ENCODE data around the gene MYRF. TPM values are rescaled to one million over a fixed set of nuclear protein-coding genes. Genes with fewer than 3 reads are reported as not detected.

MYRF gene
- total and polyA plus RNA-seq, 7 donors, result 0.01 to 0.24 (median 0.11) TPM; not detected in 1

DNA sequence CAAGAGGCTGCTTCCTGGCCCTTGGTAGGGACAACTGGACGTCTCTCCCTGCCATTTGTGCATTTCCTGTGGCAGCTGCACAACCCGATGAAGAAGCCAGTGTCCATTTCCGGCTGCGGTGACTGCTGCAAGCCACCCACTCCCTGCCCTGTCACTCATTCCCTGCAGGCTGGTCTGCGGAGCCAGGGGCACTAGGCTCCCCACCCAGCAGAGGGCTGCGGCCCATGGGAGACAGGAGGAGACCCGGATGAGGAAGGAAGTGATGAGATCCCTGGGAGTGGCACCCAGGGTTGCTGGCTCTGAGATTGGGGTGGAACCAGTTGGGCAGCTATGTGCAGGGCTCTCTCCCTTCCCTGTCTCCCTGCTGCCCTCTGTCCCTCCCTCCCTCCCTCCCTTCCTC is 10.0 kb upstream of the MYRF start:
- Histone ChIP-seq H3K27me3 (ENCODE audit: insufficient read depth in 3 of 3, low read length in 2 of 3) (no peaks in the 10 kb centered on the region), H3K9me3 (no peaks in the 10 kb centered on the region), H3K4me3 (no peak overlapping the region), H3K27ac (no peak overlapping the region), H3K4me1 (no peaks in the 10 kb centered on the region), H3K36me3 (ENCODE audit: insufficient read depth in 1 of 2, low read depth in 1 of 2) (peaks cover 0 to 29% of the 10 kb centered on the region in 2 donors)
- intact Hi-C loops (cut with DNase I), result no loop called here
- TF ChIP-seq CTCF (IDR thresholded peaks at IDR 0.05), result no peak
- 47 to 53% (median 49%) methylated on average over 7 of the region's 7 CpGs for WGBS, 3 donors
- DNase-seq, result no peak
- ATAC-seq, result no peak

GRCh38 chr11:61743486-61744095 is 8.8 kb upstream of the MYRF start:
- ATAC-seq, result no peak
- DNase-seq, result no peak
- intact Hi-C loops (cut with DNase I), result no loop called here

DNA sequence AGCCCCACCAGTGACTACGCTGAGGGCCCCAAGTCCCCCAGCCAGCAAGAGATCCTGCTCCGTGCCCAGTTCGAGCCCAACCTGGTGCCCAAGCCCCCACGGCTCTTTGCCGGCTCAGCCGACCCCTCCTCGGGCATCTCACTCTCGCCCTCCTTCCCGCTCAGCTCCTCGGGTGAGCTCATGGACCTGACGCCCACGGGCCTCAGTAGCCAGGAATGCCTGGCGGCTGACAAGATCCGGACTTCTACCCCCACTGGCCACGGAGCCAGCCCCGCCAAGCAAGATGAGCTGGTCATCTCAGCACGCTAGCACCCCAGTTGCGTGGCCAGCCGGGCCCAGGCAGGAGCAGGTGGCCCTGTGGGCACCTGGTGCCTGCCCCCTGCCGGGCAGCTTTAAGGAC is 8.3 kb upstream of the MYRF start:
- no peak overlapping the region for H3K4me3 ChIP-seq
- DNase-seq (no peak), ATAC-seq (no peak)
- intact Hi-C loops (cut with DNase I), result no loop called here
- no peak overlapping the region for H3K27ac ChIP-seq
- no peak for TF ChIP-seq CTCF (IDR thresholded peaks at IDR 0.05)
- no peaks in the 10 kb centered on the region for H3K9me3 ChIP-seq
- H3K4me1 ChIP-seq, result peaks cover 6% of the 10 kb centered on the region
- 88 to 91% (median 90%) methylated on average over 20 of the region's 20 CpGs for WGBS, 3 donors
- H3K36me3 ChIP-seq (ENCODE audit: insufficient read depth in 1 of 2, low read depth in 1 of 2), result peaks cover 0 to 29% of the 10 kb centered on the region in 2 donors
- H3K27me3 ChIP-seq (ENCODE audit: insufficient read depth in 3 of 3, low read length in 2 of 3), result no peaks in the 10 kb centered on the region

More at GRCh38 chr11:61743486-61744095, 8.8 kb upstream of the MYRF start:
- Histone ChIP-seq H3K4me1 (peaks cover 6% of the 10 kb centered on the region), H3K9me3 (no peaks in the 10 kb centered on the region), H3K36me3 (ENCODE audit: insufficient read depth in 1 of 2, low read depth in 1 of 2) (peaks cover 0 to 29% of the 10 kb centered on the region in 2 donors), H3K4me3 (no peak overlapping the region), H3K27me3 (ENCODE audit: insufficient read depth in 3 of 3, low read length in 2 of 3) (no peaks in the 10 kb centered on the region), H3K27ac (no peak overlapping the region)
- no peak for TF ChIP-seq CTCF (IDR thresholded peaks at IDR 0.05)
- 89 to 94% (median 93%) methylated on average over 41 to 42 of the region's 42 CpGs for WGBS, 3 donors

DNA sequence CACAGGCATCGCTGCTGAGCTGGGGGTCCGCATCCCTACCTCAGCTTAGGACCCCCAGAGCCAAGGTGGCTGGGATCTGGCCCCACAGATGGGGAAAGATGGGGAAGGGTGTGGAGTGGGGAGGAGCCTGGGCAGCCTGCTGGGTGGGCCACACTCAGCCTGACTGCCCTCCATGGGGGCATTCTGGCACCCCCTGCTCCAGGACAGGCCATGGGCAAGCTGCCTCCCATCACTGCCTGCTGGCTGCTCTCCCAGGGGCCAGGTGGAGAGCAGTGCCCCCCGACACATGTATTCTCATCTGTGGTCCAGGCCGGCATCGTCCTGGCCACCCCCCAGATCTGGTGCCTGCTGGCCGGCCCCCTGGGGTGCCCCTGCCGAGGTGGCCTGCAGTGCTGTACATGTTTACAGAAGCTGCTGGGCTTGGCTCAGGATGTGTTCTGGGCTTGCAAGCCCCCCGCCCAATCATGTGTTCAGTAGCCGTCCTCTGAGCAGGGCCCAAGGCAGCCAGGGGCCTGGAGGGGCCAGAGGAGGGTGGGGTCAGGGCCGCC is 7.8 kb upstream of the MYRF start:
- Histone ChIP-seq H3K36me3 (ENCODE audit: insufficient read depth in 1 of 2, low read depth in 1 of 2) (peaks cover 0 to 27% of the 10 kb centered on the region in 2 donors), H3K27ac (no peak overlapping the region), H3K4me3 (no peak overlapping the region), H3K9me3 (no peaks in the 10 kb centered on the region), H3K4me1 (peaks cover 6% of the 10 kb centered on the region), H3K27me3 (ENCODE audit: insufficient read depth in 3 of 3, low read length in 2 of 3) (no peaks in the 10 kb centered on the region)
- ATAC-seq (no peak), DNase-seq (no peak)
- 81 to 92% (median 89%) methylated on average over 9 to 10 of the region's 10 CpGs for WGBS, 3 donors
- intact Hi-C loops (cut with DNase I), result no loop called here
- TF ChIP-seq CTCF (IDR thresholded peaks at IDR 0.05), result no peak

Data from psoas muscle (tissue), 8 donors.